Posterior cingulate gyrus (tissue), 11 donors: ENCODE data around the gene DTX3L.
"Not testable (repeated sequence)": the region's sequence is repeated elsewhere in the genome, so short reads cannot be mapped to it uniquely, and the experiment has no call there.

Experiments
- DNase-seq, 10 donors: peaks; one replicate each; pipeline versions ENCODE4 v3.0.0 to v3.0.0-alpha.2; 2020 to 2021; ENCODE audit warnings: mixed read lengths in 3 of 10
- intact Hi-C: fragments of 100-400 bp; cut with DNase I; formaldehyde crosslinking; loops from one replicate; pipeline ENCODE4 v1.15.1; 2023

The DTX3L gene

GRCh38 chr3:122559906-122560305 lies 4.2 kb upstream of the DTX3L start:
- no peak for DNase-seq
- intact Hi-C loops: loop anchor here (2.0 kb wide), 1 partner anchor 119 kb away; no protein-coding TSS in a partner anchor

GRCh38 chr3:122560680-122561079 lies 3.5 kb upstream of the DTX3L start:
- DNase-seq: no peak
- intact Hi-C loops: loop anchor here (2.0 kb wide), 1 partner anchor 118 kb away; no protein-coding TSS in a partner anchor

- intact Hi-C loops: no loop called here
- no peak for DNase-seq
These were observed 1.0 kb upstream of the DTX3L start for GRCh38 chr3:122562923-122563716.

GRCh38 chr3:122563717-122564025 lies 467 bp upstream of the DTX3L start:
- intact Hi-C loops: no loop called here
- DNase-seq: no peak

- intact Hi-C loops, DNase-seq: not testable (repeated sequence)
These were observed 4.0 kb downstream of the DTX3L start for GRCh38 chr3:122568131-122568530.

GRCh38 chr3:122568755-122569154 lies 4.6 kb downstream of the DTX3L start:
- DNase-seq: no peak
- intact Hi-C loops: no loop called here

GRCh38 chr3:122572940-122573412 lies 8.8 kb downstream of the DTX3L start:
- no peak for DNase-seq
- intact Hi-C loops: no loop called here

- intact Hi-C loops: no loop called here
- DNase-seq: no peak
These were observed 12.2 kb downstream of the DTX3L start for GRCh38 chr3:122576174-122576940.

- peak in 1 of 10 donors; percentile 65 for DNase-seq
- intact Hi-C loops: no loop called here
These were observed 13.4 kb downstream of the DTX3L start, which contains the start of gene PARP15 for GRCh38 chr3:122577409-122578031. PARP15 (plus strand) TSS chr3:122577650; CDS start chr3:122577668, 18 bp downstream.

GRCh38 chr3:122578069-122578740 lies 14.1 kb downstream of the DTX3L start:
- intact Hi-C loops: no loop called here
- DNase-seq: no peak

- DNase-seq: no peak
- intact Hi-C loops: no loop called here
These were observed 16.3 kb downstream of the DTX3L start for GRCh38 chr3:122580470-122580869.

- intact Hi-C loops: no loop called here
- no peak for DNase-seq
These were observed 17.5 kb downstream of the DTX3L start for GRCh38 chr3:122581622-122582021.

GRCh38 chr3:122582390-122582789 lies 18.3 kb downstream of the DTX3L start:
- intact Hi-C loops: no loop called here
- DNase-seq: no peak

GRCh38 chr3:122586098-122586497 lies 22.0 kb downstream of the DTX3L start:
- no peak for DNase-seq
- intact Hi-C loops: no loop called here

- DNase-seq: no peak
- intact Hi-C loops: no loop called here
These were observed 22.8 kb downstream of the DTX3L start for GRCh38 chr3:122586773-122587485.

- intact Hi-C loops: no loop called here
- DNase-seq: no peak
These were observed 23.4 kb downstream of the DTX3L start for GRCh38 chr3:122587572-122587971.

GRCh38 chr3:122589297-122589696 lies 25.2 kb downstream of the DTX3L start:
- no peak for DNase-seq
- intact Hi-C loops: no loop called here

GRCh38 chr3:122590610-122591009 lies 26.5 kb downstream of the DTX3L start:
- intact Hi-C loops: no loop called here
- DNase-seq: no peak

- no peak for DNase-seq
- intact Hi-C loops: no loop called here
These were observed 29.9 kb downstream of the DTX3L start for GRCh38 chr3:122594025-122594424.

GRCh38 chr3:122598151-122598550 lies 34.0 kb downstream of the DTX3L start:
- intact Hi-C loops: no loop called here
- DNase-seq: no peak
